HepG2 (cell line): Measurements from ENCODE around the gene SMIM29. TPM values are rescaled to one million over a fixed set of nuclear protein-coding genes. Genes with fewer than 3 reads are reported as not detected.

Experiments
- ARHGAP35 ChIP-seq: sonication (generic); formaldehyde crosslinking; IDR thresholded peaks from 2 replicates; pipeline ENCODE4 v1.9.0; 2022; ENCODE audit warnings: mild to moderate bottlenecking, inconsistent platforms, moderate library complexity, missing genetic modification reagents, borderline replicate concordance
- ATAD3A ChIP-seq: sonication (generic); formaldehyde crosslinking; IDR thresholded peaks from 2 replicates; pipeline ENCODE4 v1.4.0; 2020; ENCODE audit warnings: missing genetic modification reagents
- CENPBD1 ChIP-seq: sonication (generic); formaldehyde crosslinking; IDR thresholded peaks from 2 replicates; pipeline ENCODE4 v1.8.0; 2022; ENCODE audit warnings: missing genetic modification reagents, low read depth, mild to moderate bottlenecking, borderline replicate concordance
- CSRNP1 ChIP-seq: sonication (generic); formaldehyde crosslinking; IDR thresholded peaks from 2 replicates; pipeline ENCODE4 v1.8.1; 2023; ENCODE audit warnings: mild to moderate bottlenecking, missing genetic modification reagents
- HDAC2 ChIP-seq: sonication (generic); formaldehyde crosslinking; IDR thresholded peaks from 2 replicates; pipeline ENCODE4 v1.4.0; 2020; ENCODE audit warnings: missing genetic modification reagents
- HOMEZ ChIP-seq: IDR thresholded peaks from 2 replicates; pipeline ENCODE4 v1.6.1; 2016; ENCODE audit warnings: low read depth
- KDM1A ChIP-seq: IDR thresholded peaks from 2 replicates; pipeline ENCODE4 v1.6.1; 2016; ENCODE audit warnings: missing compliant biosample characterization
- MXI1 ChIP-seq: IDR thresholded peaks from 3 replicates; pipeline ENCODE4 v1.6.1; 2012; ENCODE audit warnings: low read depth, low read length, inconsistent platforms, borderline replicate concordance
- RFX3 ChIP-seq: IDR thresholded peaks from 2 replicates; pipeline ENCODE4 v1.6.1; 2016; ENCODE audit warnings: missing biosample characterization, missing genetic modification reagents
- SSRP1 ChIP-seq: IDR thresholded peaks from 2 replicates; pipeline ENCODE4 v1.6.1; 2016; ENCODE audit warnings: control low read depth
- ZBTB1 ChIP-seq: sonication (generic); formaldehyde crosslinking; IDR thresholded peaks from 2 replicates; pipeline ENCODE4 v1.4.0; 2020; ENCODE audit warnings: missing genetic modification reagents, borderline replicate concordance
- ZBTB4 ChIP-seq: sonication (generic); formaldehyde crosslinking; IDR thresholded peaks from 2 replicates; pipeline ENCODE4 v1.4.0; 2020; ENCODE audit warnings: missing genetic modification reagents, mild to moderate bottlenecking, borderline replicate concordance
- ZFP1 ChIP-seq: IDR thresholded peaks from 2 replicates; pipeline ENCODE4 v1.6.1; 2016
- ZFP62 ChIP-seq: sonication (generic); formaldehyde crosslinking; IDR thresholded peaks from 2 replicates; pipeline ENCODE4 v1.4.0; 2020; ENCODE audit warnings: missing genetic modification reagents
- ZGPAT ChIP-seq: IDR thresholded peaks from 2 replicates; pipeline ENCODE4 v1.6.1; 2016; ENCODE audit warnings: mild to moderate bottlenecking
- ZIK1 ChIP-seq: sonication (generic); formaldehyde crosslinking; IDR thresholded peaks from 2 replicates; pipeline ENCODE4 v1.5.0; 2020; ENCODE audit warnings: mild to moderate bottlenecking, low read depth, missing genetic modification reagents, borderline replicate concordance
- ZNF276 ChIP-seq: sonication (generic); formaldehyde crosslinking; IDR thresholded peaks from 2 replicates; pipeline ENCODE4 v1.4.0; 2020; ENCODE audit warnings: mild to moderate bottlenecking, low read depth, missing genetic modification reagents
- ZNF317 ChIP-seq: sonication (generic); formaldehyde crosslinking; IDR thresholded peaks from 2 replicates; pipeline ENCODE4 v1.5.0; 2020; ENCODE audit warnings: mild to moderate bottlenecking, missing genetic modification reagents
- ZNF331 ChIP-seq: sonication (generic); formaldehyde crosslinking; IDR thresholded peaks from 2 replicates; pipeline ENCODE4 v1.4.0; 2020; ENCODE audit warnings: missing genetic modification reagents
- polyA plus RNA-seq, 8 experiments: library from polyadenylated mRNA; depleted of rRNA in 3 of 8; stranded (reverse) in 7 of 8; unstranded in 1 of 8; fragments of >200 nt; fragmentation: Illumina TruSeq in 4 of 8; extraction: Trizol in 4 of 8; gene quantifications; 2 replicates each; pipeline versions ENCODE4 v1.2.1 to v1.2.3, GENCODE V29; 2011 to 2016; ENCODE audit warnings: low read depth in 4 of 8, missing spikeins in 1 of 8, mixed read lengths in 1 of 8; ENCODE audit not compliant: insufficient read depth in 1 of 8
- total RNA-seq, 5 experiments: library from RNA; depleted of rRNA; stranded (reverse); fragments of >200 nt; fragmentation: Illumina TruSeq; extraction: Trizol; gene quantifications; 2 replicates each; pipeline ENCODE4 v1.2.3, GENCODE V29; 2016; ENCODE audit warnings: low read depth in 1 of 5

SMIM29 gene
- total and polyA plus RNA-seq, 2 of the 13 experiments (the other 11 are each of a cell fraction or from before 2014, with no cell fraction given), result 8.8 to 15.3 TPM

- TF ChIP-seq ZBTB4 (CRISPR knock-in tag) (no peak), ZNF276 (CRISPR knock-in tag) (no peak), SSRP1 (CRISPR knock-in tag) (0 out of 2 replicates have a peak, but pooled peaks have one; percentile 8), ARHGAP35 (CRISPR knock-in tag) (no peak), ZIK1 (CRISPR knock-in tag) (no peak), HDAC2 (CRISPR knock-in tag) (peak; percentile 84), ZBTB1 (no peak), ZFP62 (CRISPR knock-in tag) (no peak), ZNF331 (CRISPR knock-in tag) (peak; percentile 35; the same call in 1 of the 2 replicates), MXI1 (peak; percentile 54; the same call in 1 of the 3 replicates), ZFP1 (CRISPR knock-in tag) (no peak), CSRNP1 (CRISPR knock-in tag) (no peak), ATAD3A (no peak), ZGPAT (CRISPR knock-in tag) (peak; percentile 44; the same call in 1 of the 2 replicates), HOMEZ (CRISPR knock-in tag) (0 out of 2 replicates have a peak, but pooled peaks have one; percentile 55), CENPBD1 (CRISPR knock-in tag) (no peak), RFX3 (no peak), KDM1A (CRISPR knock-in tag) (0 out of 2 replicates have a peak, but pooled peaks have one; percentile 47), ZNF317 (CRISPR knock-in tag) (no peak)
These were observed 28.3 kb upstream of the SMIM29 start (continued) for GRCh38 chr6:34276881-34277762.
